Kidney epithelial cell (primary cell): ENCODE data around the gene CERS4. TPM values are rescaled to one million over a fixed set of nuclear protein-coding genes. Genes with fewer than 3 reads are reported as not detected.
"Not testable (repeated sequence)": the region's sequence is repeated elsewhere in the genome, so short reads cannot be mapped to it uniquely, and the experiment has no call there.

ENCODE experiments used
- DNase-seq: peaks from one replicate; pipeline ENCODE4 v3.0.0-alpha.2; 2010; ENCODE audit warnings: low read depth
- H3K27me3 ChIP-seq: 2 replicates; pipeline ENCODE4 v1.6.0; 2011; ENCODE audit warnings: low read length; ENCODE audit not compliant: control insufficient read depth, insufficient read depth
- H3K36me3 ChIP-seq: 2 replicates; pipeline ENCODE4 v1.5.1; 2011; ENCODE audit warnings: low read length; ENCODE audit not compliant: control insufficient read depth, insufficient read depth
- H3K4me3 ChIP-seq: 2 replicates; pipeline ENCODE4 v1.5.1; 2011; ENCODE audit warnings: low read depth, mild to moderate bottlenecking, control low read depth, low read length
- total RNA-seq: library from RNA; depleted of rRNA; stranded (reverse); fragments of >200 nt; gene quantifications from 2 replicates; pipeline ENCODE4 v1.2.3, GENCODE V29; 2015
- TF ChIP-seq, protein P1 (sequence below): IDR thresholded peaks from 2 replicates; pipeline ENCODE4 v1.5.1; 2011; ENCODE audit warnings: mild to moderate bottlenecking, moderate library complexity, low read length, control low read depth, inconsistent platforms; ENCODE audit not compliant: insufficient read depth, poor library complexity, severe bottlenecking

CERS4 gene
- total RNA-seq, 1 donor from 2014 or later: 49.8 TPM

DNA sequence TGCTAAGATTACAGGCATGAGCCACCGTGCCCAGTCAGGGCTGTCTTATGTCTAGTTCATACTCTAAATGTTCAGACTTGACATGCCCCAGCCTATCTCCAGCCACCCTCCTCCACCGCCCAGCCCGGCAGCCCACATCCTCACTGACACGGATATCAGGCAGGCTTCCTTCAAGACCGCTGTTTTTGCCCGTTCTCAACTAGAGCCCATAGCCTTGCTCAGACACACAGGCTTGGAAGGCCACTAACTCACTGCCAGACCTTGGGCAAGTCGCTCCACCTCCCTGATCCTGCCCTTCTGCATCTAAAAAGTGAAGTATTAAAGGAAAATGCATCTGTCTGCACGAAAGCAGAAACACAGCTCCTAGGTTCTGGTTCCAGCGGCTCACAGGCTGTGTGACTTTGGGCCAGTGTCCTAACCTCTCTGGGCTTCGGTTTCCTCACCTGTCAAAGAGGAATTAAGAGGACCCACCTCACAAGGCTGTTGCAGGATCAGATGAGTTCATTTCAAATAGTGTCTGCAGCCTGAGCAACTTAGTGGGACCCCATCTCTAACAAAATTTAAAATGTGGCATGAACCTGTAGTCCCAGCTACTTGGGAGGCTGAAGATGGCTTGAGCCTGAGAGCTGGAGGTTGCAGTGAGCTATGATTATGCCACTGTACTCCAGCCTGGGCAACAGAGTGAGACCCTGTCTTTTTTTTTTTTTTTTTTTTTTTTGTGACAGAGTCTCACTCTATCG, 14.5 kb upstream of the CERS4 start:
- TF ChIP-seq, protein P1, sequence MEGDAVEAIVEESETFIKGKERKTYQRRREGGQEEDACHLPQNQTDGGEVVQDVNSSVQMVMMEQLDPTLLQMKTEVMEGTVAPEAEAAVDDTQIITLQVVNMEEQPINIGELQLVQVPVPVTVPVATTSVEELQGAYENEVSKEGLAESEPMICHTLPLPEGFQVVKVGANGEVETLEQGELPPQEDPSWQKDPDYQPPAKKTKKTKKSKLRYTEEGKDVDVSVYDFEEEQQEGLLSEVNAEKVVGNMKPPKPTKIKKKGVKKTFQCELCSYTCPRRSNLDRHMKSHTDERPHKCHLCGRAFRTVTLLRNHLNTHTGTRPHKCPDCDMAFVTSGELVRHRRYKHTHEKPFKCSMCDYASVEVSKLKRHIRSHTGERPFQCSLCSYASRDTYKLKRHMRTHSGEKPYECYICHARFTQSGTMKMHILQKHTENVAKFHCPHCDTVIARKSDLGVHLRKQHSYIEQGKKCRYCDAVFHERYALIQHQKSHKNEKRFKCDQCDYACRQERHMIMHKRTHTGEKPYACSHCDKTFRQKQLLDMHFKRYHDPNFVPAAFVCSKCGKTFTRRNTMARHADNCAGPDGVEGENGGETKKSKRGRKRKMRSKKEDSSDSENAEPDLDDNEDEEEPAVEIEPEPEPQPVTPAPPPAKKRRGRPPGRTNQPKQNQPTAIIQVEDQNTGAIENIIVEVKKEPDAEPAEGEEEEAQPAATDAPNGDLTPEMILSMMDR: no peak
- H3K4me3 ChIP-seq: no peak overlapping the region
- H3K27me3 ChIP-seq: no peaks in the 10 kb centered on the region
- DNase-seq: no peak
- no peaks in the 10 kb centered on the region for H3K36me3 ChIP-seq

- H3K4me3 ChIP-seq: no peak overlapping the region
- no peaks in the 10 kb centered on the region for H3K27me3 ChIP-seq
- H3K36me3 ChIP-seq: no peaks in the 10 kb centered on the region
- no peak for DNase-seq
- TF ChIP-seq, protein P1: no peak
Observed at GRCh38 chr19:8196271-8196927, 12.8 kb upstream of the CERS4 start.

- not testable (repeated sequence) for H3K27me3 ChIP-seq, DNase-seq, H3K36me3 ChIP-seq, H3K4me3 ChIP-seq
Observed at GRCh38 chr19:8203288-8204120, 5.7 kb upstream of the CERS4 start.

GRCh38 chr19:8204961-8205360, 4.2 kb upstream of the CERS4 start:
- TF ChIP-seq, protein P1: no peak
- H3K36me3 ChIP-seq: no peaks in the 10 kb centered on the region
- H3K4me3 ChIP-seq: no peak overlapping the region

GRCh38 chr19:8206147-8207087, 2.8 kb upstream of the CERS4 start:
- Histone ChIP-seq H3K36me3 (no peaks in the 10 kb centered on the region), H3K4me3 (no peak overlapping the region), H3K27me3 (peaks cover 10% of the 10 kb centered on the region)
- TF ChIP-seq, protein P1: no peak
- DNase-seq: no peak

More at GRCh38 chr19:8204961-8205360, 4.2 kb upstream of the CERS4 start:
- DNase-seq: no peak
- H3K27me3 ChIP-seq: peaks cover 10% of the 10 kb centered on the region

- peaks cover 10% of the 10 kb centered on the region for H3K27me3 ChIP-seq
- DNase-seq, H3K36me3 ChIP-seq, H3K4me3 ChIP-seq: not testable (repeated sequence)
Observed at GRCh38 chr19:8207326-8207725, 1.8 kb upstream of the CERS4 start.
